ENCODE data around the gene UBE2H. TPM values are rescaled to one million over a fixed set of nuclear protein-coding genes. Genes with fewer than 3 reads are reported as not detected.

Gene UBE2H
- total RNA-seq, 1 experiment from 2014 or later, result 128 TPM

DNA sequence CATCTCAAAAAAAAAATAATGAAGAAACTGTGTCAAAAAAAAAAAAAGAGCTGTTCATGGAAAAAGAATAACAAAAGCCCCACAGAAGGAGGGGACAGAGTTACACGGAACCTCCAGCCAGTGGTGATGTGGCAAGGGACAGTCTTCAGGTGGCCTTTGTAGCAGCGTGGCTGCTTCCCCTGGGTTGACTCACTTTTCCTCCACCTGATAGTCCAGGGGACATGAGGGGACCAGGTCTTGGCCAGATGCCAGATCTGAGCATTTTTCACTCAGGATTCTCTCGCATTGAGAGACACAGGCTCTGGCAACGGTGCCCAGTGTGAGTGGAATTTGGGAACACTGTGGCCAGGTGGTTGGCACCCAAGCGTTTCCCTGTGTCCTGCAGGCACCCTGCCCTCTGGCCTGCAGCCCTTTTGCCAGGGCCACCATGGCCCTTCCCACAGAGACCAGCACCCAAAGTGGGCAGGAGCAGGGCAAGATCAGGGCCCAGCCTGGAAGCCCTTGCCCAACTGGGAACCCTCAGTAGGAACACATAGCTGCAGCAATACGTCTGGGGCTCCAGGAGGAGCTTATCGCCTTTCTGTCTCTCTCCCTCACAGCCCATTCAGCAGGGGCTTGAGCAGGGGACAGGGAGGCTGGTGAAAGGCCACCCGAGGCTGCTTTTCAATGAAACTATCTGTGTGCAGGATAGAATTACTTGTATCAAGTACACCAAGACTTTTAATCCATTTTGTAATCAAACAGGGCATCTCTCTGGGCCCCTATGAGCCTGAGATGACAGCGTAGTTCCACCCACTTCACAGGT lies 159.1 kb downstream of the UBE2H start:
- TF ChIP-seq CTCF (IDR thresholded peaks at IDR 0.05; ENCODE audit: unreplicated experiment), result no peak
- ChIA-PET POLR2A (interaction anchor here (1.1 kb wide), 1 partner anchor 31 kb away, joined by 3 read pairs; no protein-coding TSS in a partner anchor), CTCF (no interaction called here)
- intact Hi-C loops (cut with micrococcal nuclease), result no loop called here
- H3K4me3 Mint-ChIP-seq (ENCODE audit: unreplicated experiment), result no peak overlapping the region
- no peaks in the 10 kb centered on the region for H3K27me3 Mint-ChIP-seq (ENCODE audit: insufficient read depth, unreplicated experiment)
- DNase-seq (ENCODE audit: unreplicated experiment), result no peak
- BruUV-seq (replicated peaks), result no TSS peak
- no peaks in the 10 kb centered on the region for H3K9me3 Mint-ChIP-seq (ENCODE audit: unreplicated experiment)
- no peak overlapping the region for H3K27ac Mint-ChIP-seq (ENCODE audit: low read depth, unreplicated experiment)
- peaks cover 6% of the 10 kb centered on the region for H3K36me3 Mint-ChIP-seq (ENCODE audit: insufficient read depth, unreplicated experiment)
- H3K4me1 Mint-ChIP-seq (ENCODE audit: insufficient read depth, unreplicated experiment), result peaks cover 5% of the 10 kb centered on the region

DNA sequence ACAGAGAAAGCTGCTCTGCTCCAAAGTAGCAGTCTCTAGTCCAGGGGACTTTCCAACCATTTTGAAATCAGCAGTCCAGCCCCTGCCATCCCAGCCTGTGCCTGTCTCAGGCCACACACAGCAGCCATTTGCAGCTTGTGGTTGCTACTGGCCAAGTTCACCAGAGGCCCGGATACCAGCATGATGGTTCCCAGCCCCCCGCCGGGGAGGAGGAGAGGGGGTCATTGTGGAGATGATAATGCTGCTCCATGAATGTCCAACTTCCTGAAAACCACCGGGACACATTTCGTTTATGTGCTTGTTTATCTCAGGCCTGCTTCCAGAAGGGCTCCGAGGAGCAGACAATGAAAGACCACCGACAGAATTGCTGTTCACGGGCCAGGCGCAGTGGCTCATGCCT lies 160.0 kb downstream of the UBE2H start:
- Mint-ChIP-seq H3K36me3 (ENCODE audit: insufficient read depth, unreplicated experiment) (peaks cover 9% of the 10 kb centered on the region), H3K27ac (ENCODE audit: low read depth, unreplicated experiment) (no peak overlapping the region), H3K4me3 (ENCODE audit: unreplicated experiment) (no peak overlapping the region), H3K9me3 (ENCODE audit: unreplicated experiment) (no peaks in the 10 kb centered on the region), H3K4me1 (ENCODE audit: insufficient read depth, unreplicated experiment) (peaks cover 1% of the 10 kb centered on the region), H3K27me3 (ENCODE audit: insufficient read depth, unreplicated experiment) (no peaks in the 10 kb centered on the region)
- no peak for DNase-seq (ENCODE audit: unreplicated experiment)
- no peak for TF ChIP-seq CTCF (IDR thresholded peaks at IDR 0.05; ENCODE audit: unreplicated experiment)
- BruUV-seq (replicated peaks), result no TSS peak
- POLR2A ChIA-PET, result no interaction called here
- CTCF ChIA-PET, result interaction anchor here (0.6 kb wide), 1 partner anchor 149 kb away, joined by 3 read pairs; no protein-coding TSS in a partner anchor
- intact Hi-C loops (cut with micrococcal nuclease), result no loop called here

DNA sequence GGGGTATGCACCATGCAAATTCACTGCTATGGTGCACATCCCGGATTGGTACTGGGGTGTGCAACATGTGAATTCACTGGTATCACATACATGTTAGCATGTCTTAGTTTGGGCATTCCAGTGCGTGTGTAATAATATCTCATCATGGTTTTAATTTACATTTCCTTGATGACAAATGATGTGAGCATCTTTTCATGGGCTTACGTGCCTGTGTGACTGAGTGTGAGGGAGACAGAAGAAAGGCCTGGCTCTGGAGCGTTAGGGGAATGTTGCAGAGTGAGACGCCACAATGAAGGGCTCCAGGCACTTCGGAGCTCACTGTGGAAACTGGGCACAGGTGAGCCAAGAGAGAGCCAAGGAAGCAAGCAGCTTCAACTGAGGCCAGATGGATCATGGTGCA lies 162.6 kb downstream of the UBE2H start:
- no peak for TF ChIP-seq CTCF (IDR thresholded peaks at IDR 0.05; ENCODE audit: unreplicated experiment)
- ChIA-PET POLR2A (interaction anchor here (0.6 to 1.8 kb wide), 2 partner anchors 10 to 281 kb away, joined by 3 to 4 read pairs; no protein-coding TSS in a partner anchor), CTCF (interaction anchor here (1.4 kb wide), 1 partner anchor 9 kb away, joined by 3 read pairs; no protein-coding TSS in a partner anchor)
- no TSS peak for BruUV-seq (replicated peaks)
- Mint-ChIP-seq H3K27me3 (ENCODE audit: insufficient read depth, unreplicated experiment) (no peaks in the 10 kb centered on the region), H3K36me3 (ENCODE audit: insufficient read depth, unreplicated experiment) (peaks cover 4% of the 10 kb centered on the region), H3K4me3 (ENCODE audit: unreplicated experiment) (no peak overlapping the region), H3K4me1 (ENCODE audit: insufficient read depth, unreplicated experiment) (no peaks in the 10 kb centered on the region), H3K9me3 (ENCODE audit: unreplicated experiment) (no peaks in the 10 kb centered on the region), H3K27ac (ENCODE audit: low read depth, unreplicated experiment) (no peak overlapping the region)
- intact Hi-C loops (cut with micrococcal nuclease), result no loop called here
- DNase-seq (ENCODE audit: unreplicated experiment), result no peak

GRCh38 chr7:129789652-129790051 lies 163.1 kb downstream of the UBE2H start:
- Mint-ChIP-seq H3K4me1 (ENCODE audit: insufficient read depth, unreplicated experiment) (no peaks in the 10 kb centered on the region), H3K27me3 (ENCODE audit: insufficient read depth, unreplicated experiment) (no peaks in the 10 kb centered on the region), H3K27ac (ENCODE audit: low read depth, unreplicated experiment) (no peak overlapping the region), H3K9me3 (ENCODE audit: unreplicated experiment) (no peaks in the 10 kb centered on the region), H3K4me3 (ENCODE audit: unreplicated experiment) (no peak overlapping the region), H3K36me3 (ENCODE audit: insufficient read depth, unreplicated experiment) (peaks cover 4% of the 10 kb centered on the region)
- intact Hi-C loops (cut with micrococcal nuclease), result no loop called here
- DNase-seq (ENCODE audit: unreplicated experiment), result no peak
- BruUV-seq (replicated peaks), result no TSS peak
- no peak for TF ChIP-seq CTCF (IDR thresholded peaks at IDR 0.05; ENCODE audit: unreplicated experiment)
- ChIA-PET CTCF (interaction anchor here (1.3 to 1.4 kb wide), 2 partner anchors 9 to 35 kb away, joined by 3 read pairs; no protein-coding TSS in a partner anchor), POLR2A (interaction anchor here (0.6 to 1.8 kb wide), 2 partner anchors 9 to 281 kb away, joined by 3 to 4 read pairs; no protein-coding TSS in a partner anchor)
